Measurements from ENCODE around the gene DNAH2. TPM values are rescaled to one million over a fixed set of nuclear protein-coding genes. Genes with fewer than 3 reads are reported as not detected.
A peak's percentile ranks its signal among the peaks of the same experiment; 100 is the strongest.

Gene DNAH2
- total and polyA plus RNA-seq, 2 of the 13 experiments (the other 11 are each of a cell fraction or from before 2014, with no cell fraction given): not detected

DNA sequence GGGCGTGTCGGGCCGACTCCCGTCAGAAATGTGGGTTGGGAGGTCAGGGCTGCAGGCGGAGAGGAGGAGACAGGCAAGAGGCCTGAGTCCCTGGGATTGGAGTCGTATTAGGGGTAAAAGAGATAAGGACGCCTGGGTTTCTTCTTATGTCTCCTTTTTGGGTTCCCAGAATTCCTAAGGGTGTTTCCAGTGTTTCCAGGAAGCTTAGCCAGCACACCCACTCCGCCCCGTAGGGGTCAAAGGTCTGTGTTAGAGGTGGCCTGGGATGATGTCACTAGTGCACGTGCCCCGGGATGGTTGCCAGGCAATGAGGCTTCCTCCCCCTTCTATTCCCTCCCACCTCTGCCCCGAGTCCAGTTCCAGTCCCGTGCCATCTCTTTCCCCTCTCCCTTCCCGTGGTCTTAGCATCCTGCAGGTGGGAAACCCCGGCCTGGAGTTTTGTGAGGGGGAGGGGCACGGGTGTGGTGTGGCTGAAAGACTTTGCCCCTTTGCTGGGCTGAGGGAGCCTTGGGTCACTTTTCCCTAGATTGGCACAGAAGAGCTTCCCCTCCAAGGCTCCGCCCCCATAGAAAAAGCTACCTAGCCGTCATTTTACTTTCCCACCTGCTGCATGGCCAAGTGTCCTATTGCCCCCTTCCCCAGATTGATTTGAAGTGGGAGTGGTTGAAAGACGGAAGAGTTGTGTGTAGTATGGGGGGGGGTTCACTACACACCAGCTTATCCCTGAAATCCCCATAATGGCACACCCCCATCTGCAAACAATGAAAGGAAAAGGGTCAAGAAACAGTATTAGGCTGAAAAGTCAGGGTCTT lies 119.3 kb downstream of the DNAH2 start (continued):
- TF ChIP-seq, protein P1, sequence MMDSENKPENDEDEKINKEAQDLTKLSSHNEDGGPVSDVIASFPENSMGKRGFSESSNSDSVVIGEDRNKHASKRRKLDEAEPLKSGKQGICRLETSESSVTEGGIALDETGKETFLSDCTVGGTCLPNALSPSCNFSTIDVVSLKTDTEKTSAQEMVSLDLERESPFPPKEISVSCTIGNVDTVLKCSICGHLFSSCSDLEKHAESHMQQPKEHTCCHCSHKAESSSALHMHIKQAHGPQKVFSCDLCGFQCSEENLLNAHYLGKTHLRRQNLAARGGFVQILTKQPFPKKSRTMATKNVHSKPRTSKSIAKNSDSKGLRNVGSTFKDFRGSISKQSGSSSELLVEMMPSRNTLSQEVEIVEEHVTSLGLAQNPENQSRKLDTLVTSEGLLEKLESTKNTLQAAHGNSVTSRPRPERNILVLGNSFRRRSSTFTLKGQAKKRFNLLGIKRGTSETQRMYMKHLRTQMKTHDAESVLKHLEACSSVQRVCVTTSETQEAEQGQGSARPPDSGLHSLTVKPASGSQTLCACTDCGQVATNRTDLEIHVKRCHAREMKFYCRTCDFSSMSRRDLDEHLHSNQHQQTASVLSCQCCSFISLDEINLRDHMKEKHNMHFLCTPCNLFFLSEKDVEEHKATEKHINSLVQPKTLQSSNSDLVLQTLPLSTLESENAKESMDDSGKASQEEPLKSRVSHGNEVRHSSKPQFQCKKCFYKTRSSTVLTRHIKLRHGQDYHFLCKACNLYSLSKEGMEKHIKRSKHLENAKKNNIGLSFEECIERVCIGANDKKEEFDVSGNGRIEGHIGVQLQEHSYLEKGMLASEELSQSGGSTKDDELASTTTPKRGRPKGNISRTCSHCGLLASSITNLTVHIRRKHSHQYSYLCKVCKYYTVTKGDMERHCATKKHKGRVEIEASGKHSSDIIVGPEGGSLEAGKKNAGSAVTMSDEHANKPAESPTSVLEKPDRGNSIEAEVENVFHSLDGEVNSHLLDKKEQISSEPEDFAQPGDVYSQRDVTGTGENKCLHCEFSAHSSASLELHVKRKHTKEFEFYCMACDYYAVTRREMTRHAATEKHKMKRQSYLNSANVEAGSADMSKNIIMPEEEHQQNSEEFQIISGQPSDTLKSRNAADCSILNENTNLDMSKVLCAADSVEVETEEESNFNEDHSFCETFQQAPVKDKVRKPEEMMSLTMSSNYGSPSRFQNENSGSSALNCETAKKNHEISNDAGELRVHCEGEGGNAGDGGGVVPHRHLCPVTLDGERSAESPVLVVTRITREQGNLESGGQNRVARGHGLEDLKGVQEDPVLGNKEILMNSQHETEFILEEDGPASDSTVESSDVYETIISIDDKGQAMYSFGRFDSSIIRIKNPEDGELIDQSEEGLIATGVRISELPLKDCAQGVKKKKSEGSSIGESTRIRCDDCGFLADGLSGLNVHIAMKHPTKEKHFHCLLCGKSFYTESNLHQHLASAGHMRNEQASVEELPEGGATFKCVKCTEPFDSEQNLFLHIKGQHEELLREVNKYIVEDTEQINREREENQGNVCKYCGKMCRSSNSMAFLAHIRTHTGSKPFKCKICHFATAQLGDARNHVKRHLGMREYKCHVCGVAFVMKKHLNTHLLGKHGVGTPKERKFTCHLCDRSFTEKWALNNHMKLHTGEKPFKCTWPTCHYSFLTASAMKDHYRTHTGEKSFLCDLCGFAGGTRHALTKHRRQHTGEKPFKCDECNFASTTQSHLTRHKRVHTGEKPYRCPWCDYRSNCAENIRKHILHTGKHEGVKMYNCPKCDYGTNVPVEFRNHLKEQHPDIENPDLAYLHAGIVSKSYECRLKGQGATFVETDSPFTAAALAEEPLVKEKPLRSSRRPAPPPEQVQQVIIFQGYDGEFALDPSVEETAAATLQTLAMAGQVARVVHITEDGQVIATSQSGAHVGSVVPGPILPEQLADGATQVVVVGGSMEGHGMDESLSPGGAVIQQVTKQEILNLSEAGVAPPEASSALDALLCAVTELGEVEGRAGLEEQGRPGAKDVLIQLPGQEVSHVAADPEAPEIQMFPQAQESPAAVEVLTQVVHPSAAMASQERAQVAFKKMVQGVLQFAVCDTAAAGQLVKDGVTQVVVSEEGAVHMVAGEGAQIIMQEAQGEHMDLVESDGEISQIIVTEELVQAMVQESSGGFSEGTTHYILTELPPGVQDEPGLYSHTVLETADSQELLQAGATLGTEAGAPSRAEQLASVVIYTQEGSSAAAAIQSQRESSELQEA (CRISPR knock-in tag; IDR thresholded peaks at IDR 0.05; ENCODE audit: not compliant biosample characterization): no peak
- TF ChIP-seq EP300 (IDR thresholded peaks at IDR 0.05; ENCODE audit: low read depth in 2 of 2, low read length in 2 of 2) (peak; percentile 90 to 96), EP300 (CRISPR knock-in tag; IDR thresholded peaks at IDR 0.05; ENCODE audit: borderline replicate concordance) (peak; percentile 93), ZNF75D (CRISPR knock-in tag; IDR thresholded peaks at IDR 0.05; ENCODE audit: borderline replicate concordance) (no peak), ZNF256 (CRISPR knock-in tag; conservative IDR thresholded peaks at IDR 0.05) (no peak), TSC22D2 (CRISPR knock-in tag; IDR thresholded peaks at IDR 0.05; ENCODE audit: borderline replicate concordance) (peak; percentile 92), ZNF230 (CRISPR knock-in tag; IDR thresholded peaks at IDR 0.05) (no peak), CENPT (CRISPR knock-in tag; IDR thresholded peaks at IDR 0.05; ENCODE audit: low read depth) (no peak), ZFX (CRISPR knock-in tag; IDR thresholded peaks at IDR 0.05; ENCODE audit: low read depth) (peak; percentile 63), ZFP36L2 (CRISPR knock-in tag; IDR thresholded peaks at IDR 0.05) (no peak), SETDB1 (CRISPR knock-in tag; IDR thresholded peaks at IDR 0.05; ENCODE audit: borderline replicate concordance) (no peak)
- TF ChIP-seq, protein P2, sequence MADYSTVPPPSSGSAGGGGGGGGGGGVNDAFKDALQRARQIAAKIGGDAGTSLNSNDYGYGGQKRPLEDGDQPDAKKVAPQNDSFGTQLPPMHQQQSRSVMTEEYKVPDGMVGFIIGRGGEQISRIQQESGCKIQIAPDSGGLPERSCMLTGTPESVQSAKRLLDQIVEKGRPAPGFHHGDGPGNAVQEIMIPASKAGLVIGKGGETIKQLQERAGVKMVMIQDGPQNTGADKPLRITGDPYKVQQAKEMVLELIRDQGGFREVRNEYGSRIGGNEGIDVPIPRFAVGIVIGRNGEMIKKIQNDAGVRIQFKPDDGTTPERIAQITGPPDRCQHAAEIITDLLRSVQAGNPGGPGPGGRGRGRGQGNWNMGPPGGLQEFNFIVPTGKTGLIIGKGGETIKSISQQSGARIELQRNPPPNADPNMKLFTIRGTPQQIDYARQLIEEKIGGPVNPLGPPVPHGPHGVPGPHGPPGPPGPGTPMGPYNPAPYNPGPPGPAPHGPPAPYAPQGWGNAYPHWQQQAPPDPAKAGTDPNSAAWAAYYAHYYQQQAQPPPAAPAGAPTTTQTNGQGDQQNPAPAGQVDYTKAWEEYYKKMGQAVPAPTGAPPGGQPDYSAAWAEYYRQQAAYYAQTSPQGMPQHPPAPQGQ (CRISPR knock-in tag; IDR thresholded peaks at IDR 0.05; ENCODE audit: borderline replicate concordance): no peak
- TF ChIP-seq, protein P3, sequence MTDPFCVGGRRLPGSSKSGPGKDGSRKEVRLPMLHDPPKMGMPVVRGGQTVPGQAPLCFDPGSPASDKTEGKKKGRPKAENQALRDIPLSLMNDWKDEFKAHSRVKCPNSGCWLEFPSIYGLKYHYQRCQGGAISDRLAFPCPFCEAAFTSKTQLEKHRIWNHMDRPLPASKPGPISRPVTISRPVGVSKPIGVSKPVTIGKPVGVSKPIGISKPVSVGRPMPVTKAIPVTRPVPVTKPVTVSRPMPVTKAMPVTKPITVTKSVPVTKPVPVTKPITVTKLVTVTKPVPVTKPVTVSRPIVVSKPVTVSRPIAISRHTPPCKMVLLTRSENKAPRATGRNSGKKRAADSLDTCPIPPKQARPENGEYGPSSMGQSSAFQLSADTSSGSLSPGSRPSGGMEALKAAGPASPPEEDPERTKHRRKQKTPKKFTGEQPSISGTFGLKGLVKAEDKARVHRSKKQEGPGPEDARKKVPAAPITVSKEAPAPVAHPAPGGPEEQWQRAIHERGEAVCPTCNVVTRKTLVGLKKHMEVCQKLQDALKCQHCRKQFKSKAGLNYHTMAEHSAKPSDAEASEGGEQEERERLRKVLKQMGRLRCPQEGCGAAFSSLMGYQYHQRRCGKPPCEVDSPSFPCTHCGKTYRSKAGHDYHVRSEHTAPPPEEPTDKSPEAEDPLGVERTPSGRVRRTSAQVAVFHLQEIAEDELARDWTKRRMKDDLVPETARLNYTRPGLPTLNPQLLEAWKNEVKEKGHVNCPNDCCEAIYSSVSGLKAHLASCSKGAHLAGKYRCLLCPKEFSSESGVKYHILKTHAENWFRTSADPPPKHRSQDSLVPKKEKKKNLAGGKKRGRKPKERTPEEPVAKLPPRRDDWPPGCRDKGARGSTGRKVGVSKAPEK (CRISPR knock-in tag; IDR thresholded peaks at IDR 0.05; ENCODE audit: borderline replicate concordance): peak; percentile 73; the same call in 1 of the 2 replicates
